Heart left ventricle (tissue), 13 donors: ENCODE measurements around the gene BCAR1.

Experiments
- CTCF ChIP-seq, 12 donors: fragments of 200-600 bp; sonication (generic) in 4 of 12; IDR thresholded peaks; one replicate each; pipeline versions ENCODE4 v1.5.0 to v1.8.0; 2018 to 2022; ENCODE audit warnings: antibody characterized with exemption in 12 of 12, mild to moderate bottlenecking in 5 of 12
- POLR2A ChIP-seq, 2 donors: fragments of 450-650 bp; IDR thresholded peaks; one replicate each; pipeline ENCODE4 v1.6.1; 2017; ENCODE audit warnings: antibody characterized with exemption in 2 of 2, mild to moderate bottlenecking in 2 of 2, moderate library complexity in 2 of 2
- donor health status: ischemic (EF 13 %, LVEDD 7.1; RV severe dilation, severe dysfunction).
- donor health status: DM: no; HTN: yes; CAD: no.
- donor health status: DM: no; HTN: no; CAD: no.
- donor health status: ischemic (EF 25% LVEDD 6.9; RV normal size, moderate dysfunction).
- donor health status: ischemic (EF 25% LVEDD 5.7; RV mildly dilated, moderate dysfunction).
- donor health status: ischemic (EF 35%, LVEDD 5.7; RV mildly dilated, moderate dysfunction).
- donor health status: nonischemic (EF 11% LVEDD 7.7; RV severe dilation, severe dysfunction).
- donor health status: DM: yes; HTN: yes; CAD: no.
- donor health status: PGD.
- donor health status: ischemic (EF 29% LVEDD 5.4; RV normal size, mild dysfunction).
- donor health status: nonischemic (EF 23%, LVEDD 6.1; RV moderate dilation, normal function).

GRCh38 chr16:75196836-75197235, 54.6 kb downstream of the BCAR1 start:
- TF ChIP-seq CTCF (IDR thresholded peaks at IDR 0.05) (no peak), POLR2A (IDR thresholded peaks at IDR 0.05) (no peak)
